Loucy (cell line): Measurements from ENCODE around the gene FOXO3.

Experiments used
- CTCF ChIP-seq: fragments of 200-600 bp; sonication (generic); conservative IDR thresholded peaks from 2 replicates; pipeline ENCODE4 v1.5.1; 2014; ENCODE audit warnings: mild to moderate bottlenecking, antibody characterized with exemption, low read length
- EZH2phosphoT487 ChIP-seq: fragments of 200-600 bp; IDR thresholded peaks from 2 replicates; pipeline ENCODE4 v1.6.1; 2018; ENCODE audit warnings: antibody characterized with exemption, mild to moderate bottlenecking, moderate library complexity, borderline replicate concordance

- TF ChIP-seq EZH2phosphoT487 (no peak), CTCF (no peak)
Observed at GRCh38 chr6:108549241-108549640, 11.5 kb upstream of the FOXO3 start.
